DND-41 (cell line): ENCODE results near the gene RPL3.

Source experiments
- EZH2 ChIP-seq: IDR thresholded peaks from 3 replicates; pipeline ENCODE4 v1.6.1; 2012; ENCODE audit warnings: borderline replicate concordance, low read depth, mild to moderate bottlenecking, moderate library complexity, low read length, inconsistent platforms; ENCODE audit not compliant: severe bottlenecking
- TF ChIP-seq, protein P1 (sequence below): IDR thresholded peaks from 2 replicates; pipeline ENCODE4 v1.5.1; 2012; ENCODE audit warnings: borderline replicate concordance, low read length, moderate library complexity, mild to moderate bottlenecking; ENCODE audit not compliant: poor library complexity, severe bottlenecking; ENCODE audit errors: extremely low read depth

DNA sequence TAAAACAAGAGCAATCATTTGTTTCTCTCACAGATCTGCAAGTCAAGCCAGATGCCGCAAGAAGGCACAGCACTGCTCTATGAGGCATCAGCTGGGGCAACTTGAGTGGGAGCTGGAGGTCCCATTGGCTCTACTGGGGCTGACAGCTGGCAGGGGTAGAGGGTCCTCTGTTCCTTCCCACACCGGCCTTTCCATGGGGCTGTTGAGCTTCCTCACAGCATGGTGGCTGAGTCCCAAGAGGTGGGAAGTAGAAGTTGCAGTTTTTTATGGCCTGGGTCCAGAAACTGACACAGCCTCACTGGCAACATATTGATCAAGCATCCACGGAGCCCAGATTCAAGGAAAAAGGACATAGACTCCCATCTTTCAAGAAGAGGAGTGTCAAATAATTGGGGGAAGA lies 34.4 kb downstream of the RPL3 start:
- TF ChIP-seq, protein P1, sequence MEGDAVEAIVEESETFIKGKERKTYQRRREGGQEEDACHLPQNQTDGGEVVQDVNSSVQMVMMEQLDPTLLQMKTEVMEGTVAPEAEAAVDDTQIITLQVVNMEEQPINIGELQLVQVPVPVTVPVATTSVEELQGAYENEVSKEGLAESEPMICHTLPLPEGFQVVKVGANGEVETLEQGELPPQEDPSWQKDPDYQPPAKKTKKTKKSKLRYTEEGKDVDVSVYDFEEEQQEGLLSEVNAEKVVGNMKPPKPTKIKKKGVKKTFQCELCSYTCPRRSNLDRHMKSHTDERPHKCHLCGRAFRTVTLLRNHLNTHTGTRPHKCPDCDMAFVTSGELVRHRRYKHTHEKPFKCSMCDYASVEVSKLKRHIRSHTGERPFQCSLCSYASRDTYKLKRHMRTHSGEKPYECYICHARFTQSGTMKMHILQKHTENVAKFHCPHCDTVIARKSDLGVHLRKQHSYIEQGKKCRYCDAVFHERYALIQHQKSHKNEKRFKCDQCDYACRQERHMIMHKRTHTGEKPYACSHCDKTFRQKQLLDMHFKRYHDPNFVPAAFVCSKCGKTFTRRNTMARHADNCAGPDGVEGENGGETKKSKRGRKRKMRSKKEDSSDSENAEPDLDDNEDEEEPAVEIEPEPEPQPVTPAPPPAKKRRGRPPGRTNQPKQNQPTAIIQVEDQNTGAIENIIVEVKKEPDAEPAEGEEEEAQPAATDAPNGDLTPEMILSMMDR: no peak
- no peak for TF ChIP-seq EZH2
